ENCODE data around the gene STXBP5. TPM values are rescaled to one million over a fixed set of nuclear protein-coding genes. Genes with fewer than 3 reads are reported as not detected.

The STXBP5 gene
- total and polyA plus RNA-seq, 9 of the 15 experiments (the other 6 are each of a cell fraction or from before 2014, with no cell fraction given): 23.3 to 172 (median 71.5) TPM

DNA sequence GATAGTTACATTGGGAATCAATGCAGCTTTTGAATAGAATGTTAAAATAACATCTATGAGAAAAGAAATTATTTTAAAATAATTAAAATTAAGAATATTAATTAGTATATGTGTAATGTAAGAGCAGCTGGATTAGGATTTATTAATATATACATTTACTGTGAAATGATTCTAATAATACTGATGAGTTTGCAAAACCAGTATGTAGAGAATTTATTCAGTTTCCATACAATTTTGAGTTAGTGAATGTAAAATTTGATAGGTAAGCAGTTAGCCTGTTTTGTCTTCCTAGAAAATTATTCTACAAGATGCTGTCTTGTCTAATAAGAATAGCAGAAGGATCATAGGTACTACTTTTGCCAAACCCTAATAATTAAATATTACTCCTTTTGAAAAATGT is 70.6 kb downstream of the STXBP5 start:
- H4K20me1 ChIP-seq (replicated peaks; ENCODE audit: control insufficient read depth, insufficient read depth, low read length): no peaks in the 10 kb centered on the region
- no peak overlapping the region for H3K27ac ChIP-seq (ENCODE audit: extremely low read depth, low read depth, low read length)
- no peak overlapping the region for H3K4me2 ChIP-seq (ENCODE audit: insufficient read depth, low read length)
- peaks cover 44% of the 10 kb centered on the region for H3K79me2 ChIP-seq (ENCODE audit: control insufficient read depth, insufficient read depth, low read length)
- no peak overlapping the region for H3K4me3 ChIP-seq
- peaks cover 0 to 8% of the 10 kb centered on the region in 2 experiments; a peak in 2 of 5 replicates for H3K4me1 ChIP-seq (replicated peaks in 1 of 2; ENCODE audit: control insufficient read depth in 2 of 2, insufficient read depth in 2 of 2, low read length in 2 of 2)
- H3K27me3 ChIP-seq (ENCODE audit: control insufficient read depth in 2 of 2, insufficient read depth in 2 of 2, low read length in 2 of 2): no peaks in the 10 kb centered on the region
- no peak overlapping the region for H3K9ac ChIP-seq (ENCODE audit: insufficient read depth in 1 of 2, low read depth in 2 of 2, low read length in 2 of 2)
- ATAC-seq (no peak), DNase-seq (ENCODE audit: extremely low read depth in 1 of 4, low spot score in 3 of 4) (no peak), FAIRE-seq (no peak)
- no peak overlapping the region for H2AFZ ChIP-seq (ENCODE audit: low read depth, low read length)
- H3K36me3 ChIP-seq (ENCODE audit: control insufficient read depth, insufficient read depth, low read length): peaks cover 85% of the 10 kb centered on the region
- CTCF ChIA-PET (ENCODE audit: low intra/inter-chr PET ratio): no interaction called here
- intact Hi-C loops (cut with micrococcal nuclease): no loop called here
- BruUV-seq (replicated peaks): no TSS peak
- in situ Hi-C loops (cut with MboI): no loop called here
- H3K9me1 ChIP-seq (ENCODE audit: control insufficient read depth, insufficient read depth, low read length): no peaks in the 10 kb centered on the region
- no peaks in the 10 kb centered on the region for H3K9me3 ChIP-seq (replicated peaks; ENCODE audit: control insufficient read depth, insufficient read depth, low read depth, low read length)
- POLR2A ChIA-PET: no interaction called here
- TF ChIP-seq C11orf30 (IDR thresholded peaks at IDR 0.05; ENCODE audit: low read depth) (peak; percentile 79), ZNF24 (IDR thresholded peaks at IDR 0.05) (no peak), MAFG (tag; conservative IDR thresholded peaks at IDR 0.05) (peak; percentile 56), ZNF316 (IDR thresholded peaks at IDR 0.05) (peak; percentile 89), LCOR (CRISPR knock-in tag; IDR thresholded peaks at IDR 0.05) (no peak), MAFF (IDR thresholded peaks at IDR 0.05; ENCODE audit: low read length) (peak; percentile 52; the same call in 1 of the 2 replicates), TAF1 (IDR thresholded peaks at IDR 0.05; ENCODE audit: control insufficient read depth, extremely low read depth, insufficient read depth, low read length, severe bottlenecking) (no peak), TAF7 (tag; IDR thresholded peaks at IDR 0.05) (no peak), BRD4 (IDR thresholded peaks at IDR 0.05) (no peak), CBX3 (IDR thresholded peaks at IDR 0.05; ENCODE audit: borderline replicate concordance in 1 of 2, low read length in 2 of 2) (no peak), MAFK (IDR thresholded peaks at IDR 0.05; ENCODE audit: low read length) (peak; percentile 57; the same call in 1 of the 2 replicates), PTRF (tag; IDR thresholded peaks at IDR 0.05) (no peak), DNMT1 (IDR thresholded peaks at IDR 0.05) (no peak), NCOA1 (IDR thresholded peaks at IDR 0.05; ENCODE audit: low read depth) (no peak)
- TF ChIP-seq, protein P1, sequence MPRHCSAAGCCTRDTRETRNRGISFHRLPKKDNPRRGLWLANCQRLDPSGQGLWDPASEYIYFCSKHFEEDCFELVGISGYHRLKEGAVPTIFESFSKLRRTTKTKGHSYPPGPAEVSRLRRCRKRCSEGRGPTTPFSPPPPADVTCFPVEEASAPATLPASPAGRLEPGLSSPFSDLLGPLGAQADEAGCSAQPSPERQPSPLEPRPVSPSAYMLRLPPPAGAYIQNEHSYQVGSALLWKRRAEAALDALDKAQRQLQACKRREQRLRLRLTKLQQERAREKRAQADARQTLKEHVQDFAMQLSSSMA (CRISPR knock-in tag; IDR thresholded peaks at IDR 0.05): no peak
- TF ChIP-seq, protein P2, sequence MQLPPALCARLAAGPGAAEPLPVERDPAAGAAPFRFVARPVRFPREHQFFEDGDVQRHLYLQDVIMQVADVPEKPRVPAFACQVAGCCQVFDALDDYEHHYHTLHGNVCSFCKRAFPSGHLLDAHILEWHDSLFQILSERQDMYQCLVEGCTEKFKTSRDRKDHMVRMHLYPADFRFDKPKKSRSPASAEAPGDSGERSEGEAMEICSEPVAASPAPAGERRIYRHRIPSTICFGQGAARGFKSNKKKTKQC (CRISPR knock-in tag; IDR thresholded peaks at IDR 0.05): no peak
- TF ChIP-seq, protein P3, sequence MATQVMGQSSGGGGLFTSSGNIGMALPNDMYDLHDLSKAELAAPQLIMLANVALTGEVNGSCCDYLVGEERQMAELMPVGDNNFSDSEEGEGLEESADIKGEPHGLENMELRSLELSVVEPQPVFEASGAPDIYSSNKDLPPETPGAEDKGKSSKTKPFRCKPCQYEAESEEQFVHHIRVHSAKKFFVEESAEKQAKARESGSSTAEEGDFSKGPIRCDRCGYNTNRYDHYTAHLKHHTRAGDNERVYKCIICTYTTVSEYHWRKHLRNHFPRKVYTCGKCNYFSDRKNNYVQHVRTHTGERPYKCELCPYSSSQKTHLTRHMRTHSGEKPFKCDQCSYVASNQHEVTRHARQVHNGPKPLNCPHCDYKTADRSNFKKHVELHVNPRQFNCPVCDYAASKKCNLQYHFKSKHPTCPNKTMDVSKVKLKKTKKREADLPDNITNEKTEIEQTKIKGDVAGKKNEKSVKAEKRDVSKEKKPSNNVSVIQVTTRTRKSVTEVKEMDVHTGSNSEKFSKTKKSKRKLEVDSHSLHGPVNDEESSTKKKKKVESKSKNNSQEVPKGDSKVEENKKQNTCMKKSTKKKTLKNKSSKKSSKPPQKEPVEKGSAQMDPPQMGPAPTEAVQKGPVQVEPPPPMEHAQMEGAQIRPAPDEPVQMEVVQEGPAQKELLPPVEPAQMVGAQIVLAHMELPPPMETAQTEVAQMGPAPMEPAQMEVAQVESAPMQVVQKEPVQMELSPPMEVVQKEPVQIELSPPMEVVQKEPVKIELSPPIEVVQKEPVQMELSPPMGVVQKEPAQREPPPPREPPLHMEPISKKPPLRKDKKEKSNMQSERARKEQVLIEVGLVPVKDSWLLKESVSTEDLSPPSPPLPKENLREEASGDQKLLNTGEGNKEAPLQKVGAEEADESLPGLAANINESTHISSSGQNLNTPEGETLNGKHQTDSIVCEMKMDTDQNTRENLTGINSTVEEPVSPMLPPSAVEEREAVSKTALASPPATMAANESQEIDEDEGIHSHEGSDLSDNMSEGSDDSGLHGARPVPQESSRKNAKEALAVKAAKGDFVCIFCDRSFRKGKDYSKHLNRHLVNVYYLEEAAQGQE (IDR thresholded peaks at IDR 0.05; ENCODE audit: borderline replicate concordance): no peak
- TF ChIP-seq, protein P3 (CRISPR knock-in tag; IDR thresholded peaks at IDR 0.05; ENCODE audit: low read depth): no peak

Data from K562 (cell line).